HG03575 (cell line): ENCODE data around the gene RNF14.
"Not testable (repeated sequence)": the region's sequence is repeated elsewhere in the genome, so short reads cannot be mapped to it uniquely, and the experiment has no call there.

Experiments used
- ATAC-seq: cut with Tn5 transposase; IDR thresholded peaks from one replicate; pipeline ENCODE4 v1.9.1; 2021; ENCODE audit not compliant: unreplicated experiment, insufficient number of reproducible peaks, low FRiP score; ENCODE audit errors: extremely low read depth

Gene RNF14

GRCh38 chr5:141968914-141969608, at the start of gene RNF14:
TSS of gene RNF14 (plus strand) at chr5:141969105. CDS start at chr5:141973589, 4,484 bp downstream.
- peak; percentile 62 for ATAC-seq

DNA sequence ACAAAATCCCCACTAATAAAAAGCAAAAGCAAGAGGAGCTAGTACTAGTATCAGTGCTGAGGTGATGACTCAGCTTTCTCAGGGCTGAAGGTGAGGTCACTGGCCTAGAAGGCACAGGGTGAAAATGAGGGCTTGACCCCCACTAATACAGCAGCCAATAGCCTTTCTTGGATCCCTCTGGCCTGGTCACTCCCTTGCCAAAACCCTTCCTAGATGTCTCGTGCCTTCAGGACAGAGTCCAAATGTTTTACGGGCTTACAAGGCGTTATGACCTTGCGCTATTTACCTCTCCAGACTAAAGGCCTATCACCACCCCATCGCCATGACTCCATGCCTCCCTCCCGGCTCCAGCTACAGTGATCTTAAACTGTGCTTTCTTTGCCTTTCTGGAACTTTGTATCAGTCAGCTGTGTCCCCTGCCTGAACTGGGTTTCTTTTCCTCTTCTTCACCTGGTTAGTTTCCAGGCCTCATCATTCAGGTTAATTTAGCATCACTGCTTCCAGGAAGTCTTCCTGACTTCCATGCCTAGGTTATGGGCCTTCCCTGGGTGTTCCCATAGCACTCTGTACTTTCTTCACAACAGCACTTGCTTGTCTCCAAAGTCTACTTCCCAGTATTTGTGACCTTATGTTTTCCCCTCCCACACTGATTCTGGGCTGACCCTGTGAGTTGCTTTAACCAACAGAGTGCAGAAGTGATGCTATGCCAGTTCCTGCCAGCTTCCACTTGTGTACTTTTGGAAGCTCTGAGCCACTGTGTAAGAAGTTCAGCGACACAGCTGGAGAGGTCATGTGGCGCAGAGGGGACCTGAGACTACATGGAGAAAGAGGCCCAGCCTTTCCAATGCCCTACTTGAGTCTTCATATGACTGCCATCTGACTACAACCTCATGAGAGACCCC, 49.4 kb upstream of the RNF14 start:
- ATAC-seq, result no peak

- ATAC-seq, result no peak
Measured at GRCh38 chr5:141920771-141921170, 48.1 kb upstream of the RNF14 start.

DNA sequence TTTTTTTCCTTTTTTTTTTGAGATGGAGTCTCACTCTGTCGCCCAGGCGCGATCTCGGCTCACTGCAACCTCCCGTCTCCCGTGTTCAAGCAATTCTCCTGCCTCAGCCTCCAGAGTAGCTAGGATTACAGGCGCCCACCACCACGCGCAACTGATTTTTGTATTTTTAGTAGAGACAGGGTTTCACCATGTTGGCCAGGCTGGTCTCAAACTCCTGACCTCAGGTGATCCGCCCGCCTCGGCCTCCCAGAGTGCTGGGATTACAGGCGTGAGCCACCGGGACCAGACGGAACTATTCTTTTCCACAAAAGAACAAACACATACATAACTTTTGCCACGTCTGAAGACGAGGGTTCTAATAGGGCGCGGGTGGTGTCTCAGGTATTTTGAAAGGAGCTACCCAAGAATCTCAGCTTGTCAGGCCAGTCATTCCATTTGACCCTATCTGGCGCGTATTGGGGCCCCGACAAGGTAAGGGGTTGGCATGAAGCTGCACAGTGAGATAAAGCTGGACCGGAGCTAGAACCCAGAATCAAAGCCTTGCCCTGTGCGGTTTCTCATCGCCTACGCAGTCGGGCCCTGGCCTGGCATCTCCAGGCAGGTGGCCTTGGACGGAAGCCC, 46.0 kb upstream of the RNF14 start:
- not testable (repeated sequence) for ATAC-seq

- peak; percentile 82 for ATAC-seq
Measured at GRCh38 chr5:141923448-141924313, 45.2 kb upstream of the RNF14 start, which contains the start of gene DELE1. TSS of gene DELE1 (plus strand) at chr5:141923871. CDS start at chr5:141923942, 71 bp downstream.

DNA sequence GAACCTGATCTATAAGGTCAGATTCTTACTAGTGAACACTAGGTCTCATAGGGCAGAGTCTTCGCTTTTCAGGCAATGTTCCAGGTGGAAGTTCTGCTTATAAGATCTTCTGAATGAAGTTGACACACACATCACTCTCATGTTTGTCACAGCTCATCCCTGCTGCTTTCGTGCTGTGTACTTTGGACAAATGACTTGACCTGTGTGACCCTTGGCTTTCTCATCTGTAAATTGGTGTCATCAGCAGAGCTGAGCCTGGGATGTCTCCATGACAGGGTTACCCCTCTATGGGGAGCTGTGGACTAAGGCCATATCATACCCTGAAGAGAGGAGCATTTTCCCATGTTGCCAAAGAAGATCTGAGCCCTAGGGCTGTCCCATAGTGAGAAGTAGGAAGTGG, 42.5 kb upstream of the RNF14 start:
- no peak for ATAC-seq

DNA sequence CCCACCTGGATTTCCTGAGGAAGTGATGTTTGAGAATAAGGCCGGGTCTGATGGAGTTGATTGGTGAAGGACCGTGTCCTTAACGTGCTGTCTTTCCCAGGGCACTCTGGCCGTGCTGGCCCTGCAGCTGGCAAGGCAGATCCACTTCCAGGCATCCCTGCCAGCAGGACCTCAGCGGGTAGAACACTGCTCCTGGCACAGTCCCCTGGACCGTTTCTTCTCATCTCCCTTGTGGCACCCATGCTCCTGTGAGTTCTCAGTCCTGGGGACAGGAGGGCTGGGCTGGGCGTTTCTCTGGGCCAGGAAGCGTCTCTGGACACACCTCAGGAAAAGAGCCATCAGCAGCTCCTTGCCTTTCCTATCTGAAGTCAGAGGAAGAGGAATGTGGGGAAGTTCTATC, 40.9 kb upstream of the RNF14 start:
- ATAC-seq, result no peak

DNA sequence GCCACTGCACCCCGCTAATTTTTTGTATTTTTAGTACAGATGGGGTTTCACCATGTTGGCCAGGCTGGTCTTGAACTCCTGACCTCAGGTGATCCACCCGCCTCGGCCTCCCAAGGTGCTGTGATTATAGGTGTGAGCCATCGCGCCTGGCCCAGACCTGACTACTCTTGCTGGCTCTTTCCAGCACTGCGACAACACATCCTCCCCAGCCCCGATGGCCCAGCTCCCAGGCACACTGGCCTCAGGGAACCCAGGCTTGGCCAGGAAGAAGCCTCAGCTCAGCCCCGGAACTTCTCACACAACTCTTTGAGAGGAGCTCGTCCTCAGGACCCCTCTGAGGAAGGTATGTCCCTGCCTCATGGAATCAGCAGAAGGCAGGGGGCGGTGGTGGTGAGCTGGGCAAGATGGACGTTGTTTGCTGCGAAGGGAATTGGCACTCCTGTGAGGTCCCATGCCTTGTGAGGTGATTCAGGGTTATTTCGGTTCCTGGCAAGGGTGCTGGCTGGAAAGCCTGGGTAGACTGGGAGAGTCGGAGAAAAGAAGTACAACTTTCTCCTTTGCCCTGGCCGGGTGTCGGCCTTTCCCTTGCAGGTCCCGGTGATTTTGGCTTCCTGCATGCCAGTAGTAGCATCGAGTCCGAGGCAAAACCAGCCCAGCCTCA, 39.4 kb upstream of the RNF14 start:
- no peak for ATAC-seq

DNA sequence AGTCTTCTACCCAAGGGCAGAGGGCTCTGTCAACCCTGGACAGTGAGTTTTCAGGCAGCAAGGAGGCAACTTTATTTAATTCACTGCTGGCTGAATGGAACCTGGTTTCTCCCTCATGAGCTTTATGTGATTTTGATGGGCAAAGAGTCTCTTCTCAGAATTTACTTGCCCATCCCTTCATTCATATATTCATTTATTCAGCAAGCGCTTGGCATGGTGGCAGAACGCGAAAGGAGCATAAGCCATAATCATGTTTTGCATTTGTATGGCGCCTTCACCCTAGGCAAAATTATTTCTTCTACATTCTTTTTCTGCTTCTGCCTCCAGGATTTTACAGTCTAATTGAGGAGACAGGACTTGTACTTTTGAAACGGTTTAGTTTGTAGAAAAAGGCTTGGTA, 37.2 kb upstream of the RNF14 start:
- ATAC-seq, result no peak

DNA sequence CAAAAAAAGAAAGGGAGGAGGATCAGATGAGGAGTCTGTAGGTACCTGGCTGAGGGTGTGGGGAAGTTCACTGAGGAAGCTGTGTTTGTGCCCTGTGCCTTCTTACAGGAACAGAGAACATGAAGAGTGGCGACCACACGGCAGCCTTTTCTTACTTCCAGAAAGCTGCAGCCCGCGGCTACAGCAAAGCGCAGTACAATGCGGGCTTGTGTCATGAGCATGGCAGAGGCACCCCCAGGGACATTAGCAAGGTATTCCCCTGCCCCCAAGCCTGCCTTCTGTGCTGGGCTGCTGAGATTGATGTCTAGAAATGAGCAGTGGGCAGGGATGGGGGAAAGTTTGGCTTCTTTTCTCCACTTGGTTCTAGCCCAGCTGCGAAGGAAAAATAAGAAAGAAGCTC, 35.8 kb upstream of the RNF14 start:
- no peak for ATAC-seq

DNA sequence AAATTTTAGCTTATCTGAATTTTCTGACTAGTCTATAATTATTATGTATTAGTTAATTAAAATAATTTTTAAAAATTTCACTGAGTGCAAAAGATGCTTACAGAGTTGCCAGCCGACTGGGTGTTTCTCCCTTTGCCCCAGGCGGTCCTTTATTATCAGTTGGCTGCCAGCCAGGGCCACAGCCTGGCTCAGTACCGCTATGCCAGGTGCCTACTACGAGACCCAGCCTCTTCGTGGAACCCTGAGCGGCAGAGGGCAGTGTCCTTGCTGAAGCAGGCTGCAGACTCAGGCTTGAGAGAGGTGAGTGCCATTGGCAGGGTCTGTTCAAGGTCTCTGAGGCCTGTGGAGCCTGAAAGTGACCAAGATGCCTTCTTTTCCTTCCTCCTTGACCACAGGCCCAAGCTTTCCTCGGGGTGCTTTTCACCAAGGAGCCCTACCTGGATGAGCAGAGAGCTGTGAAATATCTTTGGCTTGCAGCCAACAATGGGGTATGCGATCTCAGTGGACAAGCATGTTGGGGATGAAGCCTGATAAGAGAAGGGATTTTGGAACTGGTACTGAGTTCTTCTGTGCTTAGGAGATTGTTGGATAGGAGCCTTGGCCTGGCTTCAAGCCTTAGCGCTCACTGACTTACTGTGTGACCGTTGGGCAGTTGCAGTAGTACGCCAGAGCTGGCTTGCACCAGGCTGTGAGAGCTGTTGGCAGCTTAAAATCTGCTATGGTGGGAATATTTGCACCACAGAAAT, 34.6 kb upstream of the RNF14 start:
- ATAC-seq, result no peak

DNA sequence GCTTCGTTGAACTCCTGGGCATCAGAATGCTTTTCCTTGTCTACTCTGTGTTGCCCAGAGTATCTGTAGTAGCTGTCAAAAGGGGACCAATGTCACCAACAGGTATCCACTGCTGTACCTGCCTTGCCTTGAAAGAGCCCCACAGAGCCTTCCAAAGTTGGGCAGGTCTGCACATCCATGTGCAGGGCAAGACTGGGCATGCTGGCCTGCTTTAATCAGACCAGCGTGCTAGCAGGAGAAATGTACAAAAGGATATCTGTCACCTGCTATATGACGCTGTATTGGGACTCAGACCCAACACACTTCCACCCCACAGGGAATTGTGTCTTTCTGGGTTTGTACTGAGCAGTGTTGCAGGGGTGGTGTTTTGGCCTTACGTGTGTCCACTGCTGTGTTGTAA, 33.4 kb upstream of the RNF14 start:
- ATAC-seq, result no peak

GRCh38 chr5:141940695-141941271, 28.1 kb upstream of the RNF14 start:
- ATAC-seq, result no peak

GRCh38 chr5:141941307-141941706, 27.6 kb upstream of the RNF14 start:
- ATAC-seq, result no peak

- no peak for ATAC-seq
Measured at GRCh38 chr5:141941779-141942178, 27.1 kb upstream of the RNF14 start.

- no peak for ATAC-seq
Measured at GRCh38 chr5:141942185-141942857, 26.6 kb upstream of the RNF14 start.

- no peak for ATAC-seq
Measured at GRCh38 chr5:141944076-141944475, 24.8 kb upstream of the RNF14 start.
